IMR-90 (cell line): ENCODE measurements around the gene UCK2. TPM values are rescaled to one million over a fixed set of nuclear protein-coding genes. Genes with fewer than 3 reads are reported as not detected.

Experiments used
- ATAC-seq: fragments of 200-7000 bp; cut with Tn5 transposase; 2 replicates; pipeline ENCODE4 v1.9.1; 2020; ENCODE audit warnings: low read depth, mild to moderate bottlenecking, moderate library complexity
- BruUV-seq: library from RNA; stranded (reverse); fragments of 400-500 nt; replicated peaks from 2 replicates; lab custom pipeline; 2021; lab: Mats Ljungman, UMichigan
- CTCF ChIA-PET: fragments of 300-600 bp; formaldehyde crosslinking; extraction: SDS; loops from one replicate; lab custom pipeline; 2021; ENCODE audit warnings: antibody characterized with exemption; lab: Yijun Ruan, JAX
- POLR2A ChIA-PET: fragments of 300-600 bp; sonication (Branson Sonifier 250); formaldehyde crosslinking; loops from one replicate; lab custom pipeline; 2022; ENCODE audit warnings: antibody characterized with exemption; ENCODE audit not compliant: unreplicated experiment; lab: Charles Lee
- DNase-seq: peaks from one replicate; pipeline ENCODE4 v3.0.0; 2013
- H2AFZ ChIP-seq: replicated peaks from 2 replicates; pipeline ENCODE3; 2013; ENCODE audit warnings: low read length, mild to moderate bottlenecking; ENCODE audit not compliant: poor library complexity
- H2AK5ac ChIP-seq: 2 replicates; pipeline ENCODE4 v1.6.1; 2013; ENCODE audit warnings: low read depth, low read length, inconsistent platforms
- H2AK9ac ChIP-seq: replicated peaks from 2 replicates; pipeline ENCODE3; 2013; ENCODE audit warnings: mild to moderate bottlenecking, low read depth, low read length, moderate library complexity; ENCODE audit not compliant: poor library complexity
- H2BK120ac ChIP-seq: 2 replicates; pipeline ENCODE4 v1.6.1; 2013; ENCODE audit warnings: low read depth, low read length, inconsistent platforms
- H2BK15ac ChIP-seq: 3 replicates; pipeline ENCODE4 v1.6.1; 2013; ENCODE audit warnings: low read depth, low read length, inconsistent platforms
- H2BK20ac ChIP-seq: 2 replicates; pipeline ENCODE4 v1.6.1; 2013; ENCODE audit warnings: low read depth, mild to moderate bottlenecking, inconsistent platforms, low read length, moderate library complexity
- H2BK5ac ChIP-seq: 2 replicates; pipeline ENCODE4 v1.6.1; 2013; ENCODE audit warnings: mild to moderate bottlenecking, low read depth, low read length, inconsistent platforms; ENCODE audit not compliant: poor library complexity, severe bottlenecking
- H3K14ac ChIP-seq: replicated peaks from 2 replicates; pipeline ENCODE4 v1.6.1; 2013; ENCODE audit warnings: low read depth, low read length, inconsistent platforms
- H3K18ac ChIP-seq: 2 replicates; pipeline ENCODE4 v1.6.1; 2013; ENCODE audit warnings: low read depth, low read length, control low read depth
- H3K23ac ChIP-seq: 2 replicates; pipeline ENCODE4 v1.6.1; 2013; ENCODE audit warnings: low read depth, low read length, inconsistent platforms
- H3K27ac ChIP-seq: 2 replicates; pipeline ENCODE4 v1.5.1; 2013; ENCODE audit warnings: mild to moderate bottlenecking, control low read depth, low read length; ENCODE audit not compliant: insufficient read depth
- H3K27me3 ChIP-seq: 2 replicates; pipeline ENCODE4 v1.6.1; 2013; ENCODE audit warnings: low read length; ENCODE audit not compliant: control insufficient read depth, insufficient read depth
- H3K36me3 ChIP-seq: 2 replicates; pipeline ENCODE4 v1.6.1; 2013; ENCODE audit warnings: low read length, mixed read lengths; ENCODE audit not compliant: control insufficient read depth, insufficient read depth
- H3K4ac ChIP-seq: 2 replicates; pipeline ENCODE4 v1.6.1; 2013; ENCODE audit warnings: low read depth, low read length, inconsistent platforms
- H3K4me1 ChIP-seq: 2 replicates; pipeline ENCODE4 v1.6.1; 2013; ENCODE audit warnings: low read length, mixed read lengths; ENCODE audit not compliant: control insufficient read depth, insufficient read depth
- H3K4me2 ChIP-seq: 2 replicates; pipeline ENCODE4 v1.6.1; 2013; ENCODE audit warnings: low read depth, mild to moderate bottlenecking, control low read depth, low read length, moderate library complexity
- H3K4me3 ChIP-seq: 2 replicates; pipeline ENCODE4 v1.5.1; 2013; ENCODE audit warnings: low read depth, mild to moderate bottlenecking, control low read depth, low read length, moderate library complexity; ENCODE audit not compliant: insufficient read depth
- H3K56ac ChIP-seq: 2 replicates; pipeline ENCODE4 v1.6.1; 2013; ENCODE audit warnings: low read length, inconsistent platforms; ENCODE audit not compliant: insufficient read depth; ENCODE audit errors: extremely low read depth
- H3K79me1 ChIP-seq, 2 experiments: 2 replicates each; pipeline ENCODE4 v1.6.1; 2013; ENCODE audit warnings: low read length in 2 of 2, inconsistent platforms in 1 of 2, low read depth in 1 of 2
- H3K9ac ChIP-seq: 2 replicates; pipeline ENCODE4 v1.6.1; 2013; ENCODE audit warnings: low read depth, low read length, control low read depth
- H3K9me1 ChIP-seq: 2 replicates; pipeline ENCODE4 v1.6.1; 2013; ENCODE audit warnings: low read length, inconsistent platforms; ENCODE audit not compliant: insufficient read depth
- H3K9me3 ChIP-seq: 2 replicates; pipeline ENCODE4 v1.6.1; 2013; ENCODE audit warnings: low read length; ENCODE audit not compliant: control insufficient read depth, insufficient read depth
- H4K20me1 ChIP-seq: 2 replicates; pipeline ENCODE4 v1.6.1; 2013; ENCODE audit warnings: low read length, inconsistent platforms; ENCODE audit not compliant: insufficient read depth
- H4K5ac ChIP-seq: 2 replicates; pipeline ENCODE4 v1.6.1; 2013; ENCODE audit warnings: mild to moderate bottlenecking, low read depth, low read length, control low read depth
- H4K8ac ChIP-seq, 2 experiments: 2 replicates each; pipeline ENCODE4 v1.6.1; 2013; ENCODE audit warnings: low read depth in 2 of 2, low read length in 2 of 2, control low read depth in 1 of 2, inconsistent platforms in 1 of 2
- H4K91ac ChIP-seq: 2 replicates; pipeline ENCODE4 v1.6.1; 2013; ENCODE audit warnings: low read depth, low read length, inconsistent platforms; ENCODE audit not compliant: insufficient read depth
- MAZ ChIP-seq: IDR thresholded peaks from 2 replicates; pipeline ENCODE4 v1.6.1; 2012; ENCODE audit warnings: low read depth, mild to moderate bottlenecking, low read length, improper control_type of control experiment, moderate library complexity, borderline replicate concordance
- USF2 ChIP-seq: fragments of 150-350 bp; IDR thresholded peaks from 2 replicates; pipeline ENCODE4 v1.6.1; 2017; ENCODE audit warnings: mild to moderate bottlenecking, antibody characterized with exemption, low read length, low read depth
- WGBS, 2 experiments: methylation state at CpG; one replicate each; pipeline versions ENCODE4 v1.1.5 to v1.1.7; 2013; ENCODE audit warnings: missing lambda C conversion rate in 2 of 2; ENCODE audit not compliant: insufficient read length in 1 of 2; ENCODE audit errors: extremely low coverage in 2 of 2; 5-methylcytosine and 5-hydroxymethylcytosine counted together
- dilution Hi-C: fragments of 300-500 bp; cut with HindIII; formaldehyde crosslinking; loops from one replicate; pipeline ENCODE4 v1.14.3; 2018; ENCODE audit warnings: low sequenced_read_pairs; ENCODE audit not compliant: unreplicated experiment
- in situ Hi-C: fragments of 300-500 bp; cut with MboI; formaldehyde crosslinking; loops from 3 replicates; pipeline ENCODE4 v1.14.3; 2019; ENCODE audit warnings: low sequenced_read_pairs, inconsistent platforms, mixed read lengths
- intact Hi-C: fragments of 100-400 bp; cut with micrococcal nuclease; formaldehyde crosslinking; loops from 2 replicates; pipeline ENCODE4 v1.10.0; 2022
- polyA plus RNA-seq, 3 experiments: library from polyadenylated mRNA; depleted of rRNA; stranded (reverse); fragments of >200 nt; gene quantifications; 2 replicates each; pipeline ENCODE4 v1.2.3, GENCODE V29; 2012; ENCODE audit warnings: low replicate concordance in 1 of 3
- total RNA-seq: library from RNA; depleted of rRNA; stranded (reverse); fragments of >200 nt; gene quantifications from 2 replicates; pipeline ENCODE4 v1.2.3, GENCODE V29; 2012

The UCK2 gene
- total and polyA plus RNA-seq, 2 of the 4 experiments (the other 2 are of a cell fraction): 83.0 to 87.8 TPM

DNA sequence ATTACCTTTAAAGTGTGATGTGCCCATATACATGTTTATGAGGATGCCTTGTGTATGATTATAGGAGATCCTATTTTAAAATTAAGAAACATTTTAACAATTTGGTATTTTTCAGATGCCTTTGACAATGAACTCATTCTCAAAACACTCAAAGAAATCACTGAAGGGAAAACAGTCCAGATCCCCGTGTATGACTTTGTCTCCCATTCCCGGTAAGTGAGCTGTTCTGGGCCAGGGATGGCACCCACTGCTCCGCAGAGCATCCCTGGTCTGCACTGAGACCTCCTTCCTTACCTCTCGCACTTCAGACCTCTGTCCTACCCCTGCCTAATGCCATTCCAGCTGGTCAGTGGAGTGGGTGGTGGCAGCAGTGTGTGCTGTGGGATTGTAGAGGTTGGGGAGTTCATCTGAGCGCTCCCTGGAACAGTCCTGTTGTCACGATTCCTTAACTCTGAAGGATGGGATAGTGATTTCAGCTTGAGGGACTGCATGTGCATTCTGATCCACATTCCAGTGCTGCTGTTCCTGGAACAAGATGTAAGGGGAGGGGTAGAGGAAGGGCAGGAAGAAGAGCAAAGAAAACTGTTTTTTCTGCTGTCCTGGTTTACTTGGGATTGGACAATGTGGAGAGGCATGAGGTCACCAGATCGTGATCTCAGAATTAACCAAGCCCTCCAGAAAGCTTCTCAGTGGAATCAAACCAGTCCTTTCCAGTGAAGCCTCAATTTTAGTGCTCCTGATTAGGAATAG is 63.9 kb downstream of the UCK2 start:
- Histone ChIP-seq H3K9ac (no peak overlapping the region), H3K36me3 (peaks cover 17% of the 10 kb centered on the region), H3K9me1 (peaks cover 40% of the 10 kb centered on the region), H3K4ac (peak overlapping the region; percentile 65), H3K14ac (peak overlapping the region; percentile 48), H3K4me3 (no peak overlapping the region), H2BK5ac (peak overlapping the region; percentile 83), H3K23ac (0 out of 2 replicates have a peak overlapping the region, but pooled peaks have one; percentile 4), H3K4me2 (peak overlapping the region; percentile 6; the same call in 1 of the 2 replicates), H2BK15ac (peak overlapping the region; percentile 15; the same call in 2 of the 3 replicates), H4K5ac (peak overlapping the region; percentile 79), H4K20me1 (peaks cover 6% of the 10 kb centered on the region; the same call in 1 of the 2 replicates), H4K8ac (peak overlapping the region; percentile 9 to 67; a peak in 3 of 4 replicates), H3K4me1 (peaks cover 29% of the 10 kb centered on the region), H3K9me3 (no peaks in the 10 kb centered on the region), H3K79me1 (peaks cover 59 to 84% of the 10 kb centered on the region in 2 experiments), H3K27me3 (no peaks in the 10 kb centered on the region), H2BK20ac (peak overlapping the region; percentile 53), H3K18ac (peak overlapping the region; percentile 17), H2AFZ (no peak overlapping the region), H2AK9ac (peak overlapping the region; percentile 8), H3K56ac (no peak overlapping the region), H3K27ac (peak overlapping the region; percentile 67; the same call in 1 of the 2 replicates), H2BK120ac (peak overlapping the region; percentile 41), H2AK5ac (peak overlapping the region; percentile 64), H4K91ac (peak overlapping the region; percentile 73)
- no TSS peak for BruUV-seq
- peak; percentile 7 for ATAC-seq
- WGBS, 2 experiments: 100% methylated on average over 2 of the region's 7 CpGs; no CpG with 5 or more reads in 1 of the 2 experiments
- POLR2A ChIA-PET: interaction anchor here (0.5 kb wide), 1 partner anchor 193 kb away, joined by 3 read pairs; the partner anchor contains the start of gene ALDH9A1
- dilution Hi-C loops: no loop called here
- CTCF ChIA-PET: no interaction called here
- intact Hi-C loops: no loop called here
- TF ChIP-seq USF2 (no peak), MAZ (0 out of 2 replicates have a peak, but pooled peaks have one; percentile 12)
- in situ Hi-C loops: no loop called here
- peak; percentile 39 for DNase-seq
